ENCODE measurements around the gene ANKRD27. TPM values are rescaled to one million over a fixed set of nuclear protein-coding genes. Genes with fewer than 3 reads are reported as not detected.
"Not testable (repeated sequence)": the region's sequence is repeated elsewhere in the genome, so short reads cannot be mapped to it uniquely, and the experiment has no call there.

Gene ANKRD27
- total and polyA plus RNA-seq, 11 donors, result 5.8 to 47.5 (median 17.9) TPM

DNA sequence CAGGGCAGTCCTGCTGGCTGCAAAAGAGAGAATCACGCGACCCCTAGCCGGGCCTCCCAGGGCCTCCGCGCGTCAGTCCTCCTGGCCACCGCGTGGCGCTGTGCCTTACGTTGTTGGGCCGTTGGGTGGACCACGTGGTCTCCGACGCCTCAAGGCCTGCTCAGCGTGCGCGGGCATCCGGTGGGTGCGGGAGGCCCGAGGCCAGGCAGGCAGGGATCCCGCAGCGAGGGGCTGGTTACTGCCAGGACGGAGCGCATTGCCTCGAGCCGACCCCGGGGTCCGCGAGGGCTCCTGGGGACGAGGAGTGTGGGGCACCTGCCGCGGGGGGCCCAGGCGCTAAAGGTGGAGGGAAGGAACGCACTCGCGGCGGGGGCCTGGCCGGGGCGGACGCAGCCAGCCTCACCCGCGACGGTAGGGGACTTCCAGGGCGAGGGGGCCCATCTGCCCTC, 44.7 kb upstream of the ANKRD27 start, which contains the start of gene TDRD12:
Gene TDRD12 (plus strand): TSS at position 157 of the 449 bp plus-strand sequence. CDS start 306 bp downstream, outside the sequence.
- Histone ChIP-seq H3K27ac (no peak within 1 kb of the TSS), H3K27me3 (no peaks in the 10 kb centered on the region), H3K9me3 (peaks cover 0 to 3% (median 0%) of the 10 kb centered on the region in 12 donors), H3K4me3 (no peak within 1 kb of the TSS), H3K36me3 (peaks cover 0 to 15% (median 7%) of the 10 kb centered on the region in 9 donors), H3K4me1 (no peaks in the 10 kb centered on the region)
- intact Hi-C loops (cut with DNase I), result no loop called here
- no peak for TF ChIP-seq POLR2A (IDR thresholded peaks at IDR 0.05)
- TF ChIP-seq, protein P1, sequence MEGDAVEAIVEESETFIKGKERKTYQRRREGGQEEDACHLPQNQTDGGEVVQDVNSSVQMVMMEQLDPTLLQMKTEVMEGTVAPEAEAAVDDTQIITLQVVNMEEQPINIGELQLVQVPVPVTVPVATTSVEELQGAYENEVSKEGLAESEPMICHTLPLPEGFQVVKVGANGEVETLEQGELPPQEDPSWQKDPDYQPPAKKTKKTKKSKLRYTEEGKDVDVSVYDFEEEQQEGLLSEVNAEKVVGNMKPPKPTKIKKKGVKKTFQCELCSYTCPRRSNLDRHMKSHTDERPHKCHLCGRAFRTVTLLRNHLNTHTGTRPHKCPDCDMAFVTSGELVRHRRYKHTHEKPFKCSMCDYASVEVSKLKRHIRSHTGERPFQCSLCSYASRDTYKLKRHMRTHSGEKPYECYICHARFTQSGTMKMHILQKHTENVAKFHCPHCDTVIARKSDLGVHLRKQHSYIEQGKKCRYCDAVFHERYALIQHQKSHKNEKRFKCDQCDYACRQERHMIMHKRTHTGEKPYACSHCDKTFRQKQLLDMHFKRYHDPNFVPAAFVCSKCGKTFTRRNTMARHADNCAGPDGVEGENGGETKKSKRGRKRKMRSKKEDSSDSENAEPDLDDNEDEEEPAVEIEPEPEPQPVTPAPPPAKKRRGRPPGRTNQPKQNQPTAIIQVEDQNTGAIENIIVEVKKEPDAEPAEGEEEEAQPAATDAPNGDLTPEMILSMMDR (IDR thresholded peaks at IDR 0.05), result no peak
- ATAC-seq (peak in 1 of 4 donors; percentile 33), DNase-seq (no peak)
- WGBS, 4 donors, result 88 to 93% (median 91%) methylated on average over 28 to 44 of the region's 44 CpGs

DNA sequence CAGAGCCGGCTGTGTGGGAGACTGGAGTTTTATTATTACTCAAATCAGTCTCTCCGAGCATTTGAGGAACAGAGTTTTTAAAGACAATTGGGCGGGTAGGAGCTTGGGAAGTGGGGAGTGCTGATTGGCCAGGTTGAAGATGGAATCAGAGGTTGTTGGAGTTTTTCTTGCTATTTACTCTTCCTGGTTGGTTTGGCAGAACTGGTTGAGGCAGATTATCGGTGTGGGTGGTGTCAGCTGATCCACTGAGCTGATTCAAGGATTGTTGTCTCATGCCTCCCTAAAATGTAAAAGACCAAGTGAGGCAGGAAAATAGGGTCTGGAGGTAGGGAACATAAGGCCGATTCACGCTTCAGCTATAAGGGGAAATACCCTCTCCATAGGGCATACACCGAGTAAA, 43.3 kb upstream of the ANKRD27 start:
- Histone ChIP-seq H3K36me3 (peaks cover 0 to 29% (median 20%) of the 10 kb centered on the region in 9 donors), H3K4me1 (no peaks in the 10 kb centered on the region), H3K27me3 (no peaks in the 10 kb centered on the region), H3K9me3 (peaks cover 0 to 3% (median 0%) of the 10 kb centered on the region in 12 donors), H3K4me3 (no peak overlapping the region), H3K27ac (no peak overlapping the region)
- intact Hi-C loops (cut with DNase I), result no loop called here
- DNase-seq (no peak), ATAC-seq (no peak)
- TF ChIP-seq, protein P1 (IDR thresholded peaks at IDR 0.05), result no peak
- no peak for TF ChIP-seq POLR2A (IDR thresholded peaks at IDR 0.05)
- WGBS, 4 donors, result 90 to 96% (median 91%) methylated on average over 7 of the region's 7 CpGs

DNA sequence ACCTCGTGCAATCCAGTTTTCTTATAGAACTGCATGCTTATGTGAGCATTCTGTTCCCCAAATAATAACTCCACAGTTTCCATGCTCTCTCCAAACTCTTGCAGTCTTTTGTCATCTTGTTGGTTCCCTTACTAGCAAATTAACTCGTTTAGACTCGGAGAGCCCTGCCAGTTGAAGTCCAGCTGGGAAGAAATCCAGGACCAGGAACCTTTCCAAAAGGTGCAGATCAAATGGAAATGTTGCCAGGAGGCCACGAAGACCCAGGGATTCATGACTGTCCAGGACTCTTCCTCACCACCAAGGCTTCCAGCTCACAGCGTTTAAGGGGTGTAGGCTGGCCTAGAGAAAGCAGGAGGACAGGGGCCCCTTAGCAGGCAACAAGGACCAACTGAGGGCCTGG, 42.5 kb upstream of the ANKRD27 start:
- intact Hi-C loops (cut with DNase I), result no loop called here
- TF ChIP-seq, protein P1 (IDR thresholded peaks at IDR 0.05), result no peak
- TF ChIP-seq POLR2A (IDR thresholded peaks at IDR 0.05), result no peak
- DNase-seq (no peak), ATAC-seq (no peak)
- Histone ChIP-seq H3K4me3 (no peak overlapping the region), H3K27ac (no peak overlapping the region), H3K27me3 (no peaks in the 10 kb centered on the region), H3K4me1 (no peaks in the 10 kb centered on the region), H3K9me3 (peaks cover 0 to 3% (median 0%) of the 10 kb centered on the region in 12 donors), H3K36me3 (peaks cover 0 to 37% (median 28%) of the 10 kb centered on the region in 9 donors)
- WGBS, 4 donors, result 49 to 80% (median 64%) methylated on average over 5 of the region's 5 CpGs

DNA sequence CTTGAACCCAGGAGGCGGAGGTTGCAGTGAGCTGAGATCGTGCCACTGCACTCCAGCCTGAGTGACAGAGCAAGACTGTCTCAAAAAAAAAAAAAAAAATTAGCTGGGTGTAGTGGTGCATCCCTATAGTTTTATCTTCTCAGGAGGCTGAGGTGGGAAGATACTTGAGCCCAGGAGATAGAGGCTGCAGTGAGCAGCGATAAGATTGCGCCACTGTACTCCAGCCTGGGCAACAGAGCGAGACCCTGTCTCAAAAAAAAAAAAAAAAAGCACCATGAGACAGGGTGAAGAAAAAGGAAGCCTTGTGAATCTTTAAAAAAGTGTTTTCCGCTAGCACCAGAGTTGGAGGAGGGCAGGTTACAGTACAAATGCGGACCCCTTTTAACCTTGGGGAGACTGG, 41.2 kb upstream of the ANKRD27 start:
- H3K4me1 ChIP-seq; H3K4me3 ChIP-seq; ATAC-seq; H3K27me3 ChIP-seq; intact Hi-C loops (cut with DNase I); H3K27ac ChIP-seq; H3K9me3 ChIP-seq; DNase-seq: not testable (repeated sequence)
- 96 to 98% (median 97%) methylated on average over 7 of the region's 7 CpGs for WGBS, 4 donors
- peaks cover 0 to 49% (median 41%) of the 10 kb centered on the region in 9 donors for H3K36me3 ChIP-seq

DNA sequence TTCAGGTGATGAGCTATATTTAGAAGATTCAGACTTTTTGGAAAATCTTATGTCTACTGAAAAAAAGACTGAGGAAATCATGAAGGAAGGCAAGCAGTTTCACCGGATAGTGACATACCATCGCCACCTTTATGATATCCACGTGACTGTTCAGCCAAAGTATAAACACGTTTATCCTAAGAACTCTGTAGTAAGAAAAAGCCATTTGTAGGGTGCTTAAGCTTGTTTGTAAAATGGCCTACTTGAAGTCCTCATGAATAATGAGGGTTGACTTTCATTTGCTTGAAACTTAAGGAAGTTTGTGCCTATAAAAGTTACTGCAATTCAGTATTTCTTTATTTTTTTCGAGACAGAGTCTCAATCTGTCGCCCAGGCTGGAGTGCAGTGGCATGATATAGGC, 36.8 kb upstream of the ANKRD27 start:
- no peak for TF ChIP-seq POLR2A (IDR thresholded peaks at IDR 0.05)
- TF ChIP-seq, protein P1 (IDR thresholded peaks at IDR 0.05), result no peak
- H3K27ac ChIP-seq, result no peak overlapping the region
- no peaks in the 10 kb centered on the region for H3K9me3 ChIP-seq
- no peaks in the 10 kb centered on the region for H3K4me1 ChIP-seq
- peaks cover 0 to 71% (median 64%) of the 10 kb centered on the region in 9 donors for H3K36me3 ChIP-seq
- 91 to 96% (median 94%) methylated on average over 6 of the region's 6 CpGs for WGBS, 4 donors
- ATAC-seq, result no peak
- no peaks in the 10 kb centered on the region for H3K27me3 ChIP-seq
- no peak overlapping the region for H3K4me3 ChIP-seq
- intact Hi-C loops (cut with DNase I), result no loop called here
- no peak for DNase-seq

Data from heart left ventricle (tissue), 16 donors.